PC-9 (cell line): ENCODE results near the gene RREB1.

Source experiments
- EZH2 ChIP-seq: fragments of 200-600 bp; sonication (generic); IDR thresholded peaks from 2 replicates; pipeline ENCODE4 v1.8.0; 2017; ENCODE audit warnings: antibody characterized with exemption, low read depth
- TF ChIP-seq, protein P1 (sequence below): fragments of 200-600 bp; sonication (generic); conservative IDR thresholded peaks from 2 replicates; pipeline ENCODE4 v1.6.1; 2017; ENCODE audit warnings: mixed run types, antibody characterized with exemption, mild to moderate bottlenecking, moderate library complexity

DNA sequence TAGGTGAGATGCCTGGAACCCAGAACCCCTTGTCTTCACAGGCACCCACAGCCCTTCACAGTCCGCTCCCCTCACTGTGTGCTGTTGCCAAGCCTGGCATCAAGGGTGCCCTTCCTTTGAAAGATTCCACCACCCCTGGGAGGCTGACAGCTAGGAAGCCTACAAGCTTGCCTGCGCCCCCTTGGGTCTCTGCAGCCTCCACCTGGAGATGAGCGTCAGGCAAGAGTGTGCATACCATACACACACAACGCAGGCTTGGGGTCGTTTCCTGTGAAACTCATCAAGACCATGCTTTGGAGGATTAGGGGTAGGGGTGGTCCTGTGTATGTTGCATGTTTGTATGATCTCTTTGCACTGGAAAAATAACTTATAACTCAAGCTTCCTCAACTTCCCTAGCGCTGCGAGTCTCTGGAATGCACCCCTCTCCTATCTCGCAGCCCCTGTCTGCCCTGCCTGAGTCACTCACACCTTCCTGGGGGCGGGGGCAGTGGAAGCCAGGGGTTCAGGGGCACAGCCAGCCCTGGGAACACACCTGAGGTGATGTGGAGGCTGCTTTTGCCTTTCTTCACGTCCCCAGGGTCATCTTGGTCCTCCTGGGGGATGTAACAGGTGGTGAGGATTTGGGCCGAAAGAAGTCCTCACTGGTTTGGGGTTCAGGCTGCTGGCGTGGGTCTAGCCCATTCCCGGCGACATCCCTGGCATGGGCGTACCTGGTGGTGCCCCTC, 138.1 kb downstream of the RREB1 start:
- TF ChIP-seq, protein P1, sequence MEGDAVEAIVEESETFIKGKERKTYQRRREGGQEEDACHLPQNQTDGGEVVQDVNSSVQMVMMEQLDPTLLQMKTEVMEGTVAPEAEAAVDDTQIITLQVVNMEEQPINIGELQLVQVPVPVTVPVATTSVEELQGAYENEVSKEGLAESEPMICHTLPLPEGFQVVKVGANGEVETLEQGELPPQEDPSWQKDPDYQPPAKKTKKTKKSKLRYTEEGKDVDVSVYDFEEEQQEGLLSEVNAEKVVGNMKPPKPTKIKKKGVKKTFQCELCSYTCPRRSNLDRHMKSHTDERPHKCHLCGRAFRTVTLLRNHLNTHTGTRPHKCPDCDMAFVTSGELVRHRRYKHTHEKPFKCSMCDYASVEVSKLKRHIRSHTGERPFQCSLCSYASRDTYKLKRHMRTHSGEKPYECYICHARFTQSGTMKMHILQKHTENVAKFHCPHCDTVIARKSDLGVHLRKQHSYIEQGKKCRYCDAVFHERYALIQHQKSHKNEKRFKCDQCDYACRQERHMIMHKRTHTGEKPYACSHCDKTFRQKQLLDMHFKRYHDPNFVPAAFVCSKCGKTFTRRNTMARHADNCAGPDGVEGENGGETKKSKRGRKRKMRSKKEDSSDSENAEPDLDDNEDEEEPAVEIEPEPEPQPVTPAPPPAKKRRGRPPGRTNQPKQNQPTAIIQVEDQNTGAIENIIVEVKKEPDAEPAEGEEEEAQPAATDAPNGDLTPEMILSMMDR = no peak
- TF ChIP-seq EZH2 = no peak
